HEK293 (cell line): ENCODE measurements around the gene KLRC4.
"Not testable (repeated sequence)": the region's sequence is repeated elsewhere in the genome, so short reads cannot be mapped to it uniquely, and the experiment has no call there.

Experiments used
- CTCF ChIA-PET: fragments of 350-600 bp; formaldehyde crosslinking; extraction: SDS; loops from one replicate; lab custom pipeline; 2021; ENCODE audit warnings: antibody characterized with exemption; lab: Yijun Ruan, JAX
- POLR2A ChIA-PET: fragments of 300-600 bp; formaldehyde crosslinking; extraction: SDS; loops from one replicate; lab custom pipeline; 2020; ENCODE audit warnings: antibody characterized with exemption, inconsistent platforms; lab: Yijun Ruan, JAX
- H3K27ac ChIP-seq: fragments of 200-500 bp; sonication (Bioruptor generic); 2 replicates; pipeline ENCODE4 v1.5.1; 2014; ENCODE audit warnings: low read depth, low read length, control low read depth, inconsistent platforms; ENCODE audit errors: extremely low read depth
- H3K36me3 ChIP-seq, 2 experiments: fragments of 200-500 bp in 1 of 2; sonication (Bioruptor generic) in 1 of 2; 1 replicate in 1 of 2; 2 replicates in 1 of 2; pipeline ENCODE4 v1.5.1; 2014 to 2017; ENCODE audit warnings: inconsistent platforms in 2 of 2, low read length in 2 of 2; ENCODE audit not compliant: control insufficient read depth in 2 of 2, insufficient read depth in 1 of 2
- H3K4me1 ChIP-seq: fragments of 200-500 bp; sonication (Bioruptor generic); 2 replicates; pipeline ENCODE4 v1.5.1; 2014; ENCODE audit warnings: mild to moderate bottlenecking, low read length, inconsistent platforms; ENCODE audit not compliant: control insufficient read depth, insufficient read depth
- H3K4me3 ChIP-seq: 2 replicates; pipeline ENCODE4 v1.5.1; 2011; ENCODE audit warnings: low read depth, mild to moderate bottlenecking, control low read depth, low read length, moderate library complexity
- H3K9me3 ChIP-seq: fragments of 200-500 bp; sonication (Bioruptor generic); 2 replicates; pipeline ENCODE4 v1.5.1; 2014; ENCODE audit warnings: low read depth, low read length, inconsistent platforms; ENCODE audit not compliant: control insufficient read depth, insufficient read depth
- CTCF ChIP-seq: fragments of 450-650 bp; formaldehyde crosslinking; IDR thresholded peaks from 2 replicates; pipeline ENCODE4 v1.5.1; 2016; ENCODE audit warnings: missing biosample characterization, missing genetic modification characterization
- KLF16 ChIP-seq: fragments of 450-650 bp; formaldehyde crosslinking; IDR thresholded peaks from 2 replicates; pipeline ENCODE4 v1.5.1; 2017; ENCODE audit warnings: missing biosample characterization, missing genetic modification characterization
- MZF1 ChIP-seq: fragments of 450-650 bp; formaldehyde crosslinking; IDR thresholded peaks from 2 replicates; pipeline ENCODE4 v1.5.1; 2017; ENCODE audit warnings: missing biosample characterization, missing genetic modification characterization, borderline replicate concordance
- PRDM1 ChIP-seq: fragments of 450-650 bp; formaldehyde crosslinking; IDR thresholded peaks from 2 replicates; pipeline ENCODE4; 2016; ENCODE audit warnings: missing biosample characterization, missing genetic modification characterization
- PRDM4 ChIP-seq: fragments of 450-650 bp; formaldehyde crosslinking; IDR thresholded peaks from 2 replicates; pipeline ENCODE4 v1.5.1; 2017; ENCODE audit warnings: missing biosample characterization, missing genetic modification characterization
- SETDB1 ChIP-seq: IDR thresholded peaks from one replicate; pipeline ENCODE4 v1.6.1; 2017; ENCODE audit warnings: mild to moderate bottlenecking, low read length, moderate library complexity, mixed read lengths; ENCODE audit not compliant: insufficient read length
- SP7 ChIP-seq: fragments of 450-650 bp; formaldehyde crosslinking; IDR thresholded peaks from 2 replicates; pipeline ENCODE4 v1.5.1; 2016; ENCODE audit warnings: missing biosample characterization, missing genetic modification characterization
- ZBTB21 ChIP-seq: fragments of 450-650 bp; formaldehyde crosslinking; IDR thresholded peaks from 2 replicates; pipeline ENCODE4 v1.5.1; 2017; ENCODE audit warnings: missing biosample characterization, missing genetic modification characterization
- ZBTB26 ChIP-seq: fragments of 450-650 bp; formaldehyde crosslinking; optimal IDR thresholded peaks from 2 replicates; pipeline ENCODE3; 2016; ENCODE audit warnings: missing biosample characterization, mild to moderate bottlenecking, missing genetic modification characterization
- ZNF10 ChIP-seq: fragments of 450-650 bp; formaldehyde crosslinking; IDR thresholded peaks from 2 replicates; pipeline ENCODE4 v1.5.1; 2017; ENCODE audit warnings: missing biosample characterization, missing genetic modification characterization
- ZNF18 ChIP-seq: fragments of 450-650 bp; formaldehyde crosslinking; IDR thresholded peaks from 2 replicates; pipeline ENCODE4 v1.5.1; 2016; ENCODE audit warnings: missing biosample characterization, missing genetic modification characterization
- ZNF184 ChIP-seq: fragments of 450-650 bp; IDR thresholded peaks from 2 replicates; pipeline ENCODE4 v1.5.1; 2018; ENCODE audit warnings: missing biosample characterization, mild to moderate bottlenecking, missing genetic modification characterization
- ZNF223 ChIP-seq: fragments of 450-650 bp; formaldehyde crosslinking; IDR thresholded peaks from 2 replicates; pipeline ENCODE4 v1.5.1; 2016; ENCODE audit warnings: missing biosample characterization, missing genetic modification characterization
- ZNF324 ChIP-seq: fragments of 450-650 bp; formaldehyde crosslinking; IDR thresholded peaks from 2 replicates; pipeline ENCODE4 v1.5.1; 2016; ENCODE audit warnings: missing biosample characterization, missing genetic modification characterization
- ZNF449 ChIP-seq: fragments of 450-650 bp; formaldehyde crosslinking; IDR thresholded peaks from 2 replicates; pipeline ENCODE4 v1.5.1; 2017; ENCODE audit warnings: missing biosample characterization, mild to moderate bottlenecking, missing genetic modification characterization, moderate library complexity
- ZNF513 ChIP-seq: fragments of 450-650 bp; IDR thresholded peaks from 2 replicates; pipeline ENCODE4 v1.5.1; 2018; ENCODE audit warnings: missing biosample characterization, missing genetic modification characterization
- ZNF610 ChIP-seq: fragments of 450-650 bp; formaldehyde crosslinking; IDR thresholded peaks from 2 replicates; pipeline ENCODE4 v1.5.1; 2016; ENCODE audit warnings: missing biosample characterization, missing genetic modification characterization, borderline replicate concordance
- ZNF654 ChIP-seq: fragments of 450-650 bp; formaldehyde crosslinking; IDR thresholded peaks from 2 replicates; pipeline ENCODE4 v1.5.1; 2016; ENCODE audit warnings: low read depth, missing biosample characterization, missing genetic modification characterization
- ZNF701 ChIP-seq: fragments of 450-650 bp; formaldehyde crosslinking; IDR thresholded peaks from 2 replicates; pipeline ENCODE4 v1.5.1; 2016; ENCODE audit warnings: missing biosample characterization, missing genetic modification characterization
- ZNF785 ChIP-seq: fragments of 450-650 bp; formaldehyde crosslinking; IDR thresholded peaks from 2 replicates; pipeline ENCODE4 v1.5.1; 2016; ENCODE audit warnings: missing biosample characterization, missing genetic modification characterization
- ZNF792 ChIP-seq: fragments of 450-650 bp; formaldehyde crosslinking; IDR thresholded peaks from 2 replicates; pipeline ENCODE4 v1.5.1; 2016; ENCODE audit warnings: missing biosample characterization, missing genetic modification characterization
- TF ChIP-seq, protein P1 (sequence below): fragments of 450-650 bp; formaldehyde crosslinking; IDR thresholded peaks from 2 replicates; pipeline ENCODE4 v1.5.1; 2016; ENCODE audit warnings: missing biosample characterization, missing genetic modification characterization
- TF ChIP-seq, protein P2 (sequence below): fragments of 450-650 bp; formaldehyde crosslinking; IDR thresholded peaks from 2 replicates; pipeline ENCODE4 v1.5.1; 2016; ENCODE audit warnings: missing biosample characterization, missing genetic modification characterization, low read depth

The KLRC4 gene

GRCh38 chr12:10367714-10368113, 41.8 kb downstream of the KLRC4 start:
- CTCF ChIA-PET, result interaction anchor here (1.6 to 2.3 kb wide), 2 partner anchors 132 to 194 kb away, joined by 7 to 10 read pairs; no protein-coding TSS in a partner anchor
- POLR2A ChIA-PET, H3K9me3 ChIP-seq, H3K4me1 ChIP-seq, H3K4me3 ChIP-seq, H3K36me3 ChIP-seq, H3K27ac ChIP-seq: not testable (repeated sequence)
- TF ChIP-seq ZNF701 (tag by site-specific recombination), result peak; percentile 95
- peak; percentile 44 for TF ChIP-seq SETDB1

- H3K4me1 ChIP-seq, result peaks cover 14% of the 10 kb centered on the region
- H3K36me3 ChIP-seq, result no peaks in the 10 kb centered on the region
- ChIA-PET CTCF (interaction anchor here (0.5 to 2.3 kb wide), 11 partner anchors 8 to 350 kb away, joined by 3 to 10 read pairs (median 4); no protein-coding TSS in a partner anchor), POLR2A (no interaction called here)
- H3K4me3 ChIP-seq, result no peak overlapping the region
- H3K27ac ChIP-seq, result peak overlapping the region; percentile 95; the same call in 1 of the 2 replicates
- no peaks in the 10 kb centered on the region for H3K9me3 ChIP-seq
- TF ChIP-seq ZBTB26 (no peak), ZNF18 (no peak), PRDM4 (no peak), KLF16 (tag by site-specific recombination) (no peak), ZNF324 (tag by site-specific recombination) (no peak), ZNF10 (tag by site-specific recombination) (no peak), CTCF (tag by site-specific recombination) (peak; percentile 74), ZNF654 (peak; percentile 90), MZF1 (tag by site-specific recombination) (no peak), PRDM1 (tag by site-specific recombination) (no peak), ZNF223 (tag by site-specific recombination) (no peak), ZNF449 (no peak), ZNF610 (tag by site-specific recombination) (no peak), ZNF785 (no peak), ZBTB21 (tag by site-specific recombination) (no peak), ZNF513 (no peak), SP7 (tag by site-specific recombination) (0 out of 2 replicates have a peak, but pooled peaks have one; percentile 18), ZNF184 (no peak), ZNF792 (tag by site-specific recombination) (no peak)
- TF ChIP-seq, protein P1, sequence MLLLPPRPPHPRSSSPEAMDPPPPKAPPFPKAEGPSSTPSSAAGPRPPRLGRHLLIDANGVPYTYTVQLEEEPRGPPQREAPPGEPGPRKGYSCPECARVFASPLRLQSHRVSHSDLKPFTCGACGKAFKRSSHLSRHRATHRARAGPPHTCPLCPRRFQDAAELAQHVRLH (tag by site-specific recombination), result no peak
- TF ChIP-seq, protein P2, sequence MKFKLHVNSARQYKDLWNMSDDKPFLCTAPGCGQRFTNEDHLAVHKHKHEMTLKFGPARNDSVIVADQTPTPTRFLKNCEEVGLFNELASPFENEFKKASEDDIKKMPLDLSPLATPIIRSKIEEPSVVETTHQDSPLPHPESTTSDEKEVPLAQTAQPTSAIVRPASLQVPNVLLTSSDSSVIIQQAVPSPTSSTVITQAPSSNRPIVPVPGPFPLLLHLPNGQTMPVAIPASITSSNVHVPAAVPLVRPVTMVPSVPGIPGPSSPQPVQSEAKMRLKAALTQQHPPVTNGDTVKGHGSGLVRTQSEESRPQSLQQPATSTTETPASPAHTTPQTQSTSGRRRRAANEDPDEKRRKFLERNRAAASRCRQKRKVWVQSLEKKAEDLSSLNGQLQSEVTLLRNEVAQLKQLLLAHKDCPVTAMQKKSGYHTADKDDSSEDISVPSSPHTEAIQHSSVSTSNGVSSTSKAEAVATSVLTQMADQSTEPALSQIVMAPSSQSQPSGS (tag by site-specific recombination), result no peak
Observed at GRCh38 chr12:10366875-10367274, 42.7 kb downstream of the KLRC4 start.
